A673 (cell line): ENCODE data around the gene OR52E1. TPM values are rescaled to one million over a fixed set of nuclear protein-coding genes. Genes with fewer than 3 reads are reported as not detected.

Source experiments
- Bru-seq: library from RNA; stranded (reverse); fragments of 400-500 nt; gene quantifications from one replicate; lab custom pipeline; 2021; lab: Mats Ljungman, UMichigan
- BruChase-seq, 2 experiments: library from RNA; stranded (reverse); fragments of 400-500 nt; gene quantifications; one replicate each; lab custom pipeline; 2021; lab: Mats Ljungman, UMichigan
- BruUV-seq: library from RNA; stranded (reverse); fragments of 400-500 nt; replicated peaks from 2 replicates; lab custom pipeline; 2021; lab: Mats Ljungman, UMichigan
- CTCF ChIA-PET: fragments of 300-600 bp; sonication (Branson Sonifier 250); formaldehyde crosslinking; loops from one replicate; lab custom pipeline; 2022; ENCODE audit warnings: antibody characterized with exemption; lab: Charles Lee
- POLR2A ChIA-PET: fragments of 300-600 bp; sonication (Branson Sonifier 250); formaldehyde crosslinking; loops from one replicate; lab custom pipeline; 2022; ENCODE audit warnings: antibody characterized with exemption; ENCODE audit not compliant: low non-redundant PET; lab: Charles Lee
- DNase-seq: peaks from one replicate; pipeline ENCODE4 v3.0.0-alpha.2; 2015; ENCODE audit warnings: low spot score
- H3K27ac ChIP-seq: fragments of 200-600 bp; sonication (generic); 2 replicates; pipeline ENCODE4 v1.5.1; 2016; ENCODE audit warnings: mixed run types, low read depth, mild to moderate bottlenecking, mixed read lengths, antibody characterized with exemption, low read length; ENCODE audit not compliant: poor library complexity, severe bottlenecking
- H3K27me3 ChIP-seq: fragments of 200-600 bp; sonication (generic); replicated peaks from 2 replicates; pipeline ENCODE4 v1.6.1; 2017; ENCODE audit warnings: mixed run types, low read depth, mild to moderate bottlenecking, mixed read lengths, antibody characterized with exemption, low read length; ENCODE audit not compliant: insufficient read depth, poor library complexity
- H3K36me3 ChIP-seq: fragments of 200-600 bp; sonication (generic); 2 replicates; pipeline ENCODE4 v1.6.1; 2016; ENCODE audit warnings: mixed run types, mild to moderate bottlenecking, mixed read lengths, antibody characterized with exemption, low read length; ENCODE audit not compliant: insufficient read depth, poor library complexity, severe bottlenecking
- H3K4me1 ChIP-seq: fragments of 200-600 bp; sonication (generic); 2 replicates; pipeline ENCODE4 v1.6.1; 2017; ENCODE audit warnings: mixed run types, mild to moderate bottlenecking, mixed read lengths, antibody characterized with exemption, low read length; ENCODE audit not compliant: insufficient read depth, poor library complexity, severe bottlenecking
- H3K4me3 ChIP-seq: fragments of 200-600 bp; sonication (generic); 2 replicates; pipeline ENCODE4 v1.5.1; 2016; ENCODE audit warnings: low read depth, mixed run types, mild to moderate bottlenecking, mixed read lengths, low read length; ENCODE audit not compliant: poor library complexity, severe bottlenecking
- H3K9me3 ChIP-seq: fragments of 200-600 bp; sonication (generic); 2 replicates; pipeline ENCODE4 v1.6.1; 2016; ENCODE audit warnings: mixed run types, low read depth, mild to moderate bottlenecking, mixed read lengths, antibody characterized with exemption, low read length; ENCODE audit not compliant: poor library complexity, severe bottlenecking
- EZH2 ChIP-seq: fragments of 200-600 bp; sonication (generic); IDR thresholded peaks from 2 replicates; pipeline ENCODE4 v1.6.1; 2017; ENCODE audit warnings: borderline replicate concordance, low read depth, mild to moderate bottlenecking, mixed read lengths, antibody characterized with exemption, low read length; ENCODE audit not compliant: poor library complexity, severe bottlenecking
- intact Hi-C: fragments of 100-400 bp; cut with micrococcal nuclease; formaldehyde crosslinking; loops from one replicate; pipeline ENCODE4 v1.10.0; 2022; ENCODE audit not compliant: unreplicated experiment
- long read RNA-seq: library from polyadenylated mRNA; stranded (forward); transcript quantifications from one replicate; pipeline ENCODE4 v2.0.0, GENCODE V29; 2022
- total RNA-seq: library from RNA; stranded (reverse); gene quantifications from 2 replicates; pipeline ENCODE4 v1.2.3, GENCODE V29; 2021
- TF ChIP-seq, protein P1 (sequence below): fragments of 300-800, 200-600 bp; sonication (generic); conservative IDR thresholded peaks from 2 replicates; pipeline ENCODE4 v1.5.1; 2017; ENCODE audit warnings: low read depth, mild to moderate bottlenecking, antibody characterized with exemption, low read length, moderate library complexity, mixed read lengths

Gene OR52E1
- total RNA-seq = not detected in 2 replicates
- Bru-seq, nascent RNA = not detected
- not detected for BruChase-seq, experiment 1, labeled RNA remaining after a 2-hour chase
- BruChase-seq, experiment 2, labeled RNA remaining after a 6-hour chase = not detected
- long read RNA-seq = 0 reads

- H3K4me3 ChIP-seq = no peak within 1 kb of the TSS
- no TSS peak for BruUV-seq
- H3K4me1 ChIP-seq = no peaks in the 10 kb centered on the region
- H3K27ac ChIP-seq = no peak within 1 kb of the TSS
- CTCF ChIA-PET = no interaction called here
- POLR2A ChIA-PET = no interaction called here
- intact Hi-C loops = no loop called here
- DNase-seq = no peak
- H3K9me3 ChIP-seq = no peaks in the 10 kb centered on the region
- TF ChIP-seq, protein P1, sequence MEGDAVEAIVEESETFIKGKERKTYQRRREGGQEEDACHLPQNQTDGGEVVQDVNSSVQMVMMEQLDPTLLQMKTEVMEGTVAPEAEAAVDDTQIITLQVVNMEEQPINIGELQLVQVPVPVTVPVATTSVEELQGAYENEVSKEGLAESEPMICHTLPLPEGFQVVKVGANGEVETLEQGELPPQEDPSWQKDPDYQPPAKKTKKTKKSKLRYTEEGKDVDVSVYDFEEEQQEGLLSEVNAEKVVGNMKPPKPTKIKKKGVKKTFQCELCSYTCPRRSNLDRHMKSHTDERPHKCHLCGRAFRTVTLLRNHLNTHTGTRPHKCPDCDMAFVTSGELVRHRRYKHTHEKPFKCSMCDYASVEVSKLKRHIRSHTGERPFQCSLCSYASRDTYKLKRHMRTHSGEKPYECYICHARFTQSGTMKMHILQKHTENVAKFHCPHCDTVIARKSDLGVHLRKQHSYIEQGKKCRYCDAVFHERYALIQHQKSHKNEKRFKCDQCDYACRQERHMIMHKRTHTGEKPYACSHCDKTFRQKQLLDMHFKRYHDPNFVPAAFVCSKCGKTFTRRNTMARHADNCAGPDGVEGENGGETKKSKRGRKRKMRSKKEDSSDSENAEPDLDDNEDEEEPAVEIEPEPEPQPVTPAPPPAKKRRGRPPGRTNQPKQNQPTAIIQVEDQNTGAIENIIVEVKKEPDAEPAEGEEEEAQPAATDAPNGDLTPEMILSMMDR = no peak
- no peak for TF ChIP-seq EZH2
- no peaks in the 10 kb centered on the region for H3K36me3 ChIP-seq
- H3K27me3 ChIP-seq = no peaks in the 10 kb centered on the region
Observed at GRCh38 chr11:5069272-5069671, at the start of gene OR52E1. Gene OR52E1, plus strand, starts transcription at chr11:5069572.

DNA sequence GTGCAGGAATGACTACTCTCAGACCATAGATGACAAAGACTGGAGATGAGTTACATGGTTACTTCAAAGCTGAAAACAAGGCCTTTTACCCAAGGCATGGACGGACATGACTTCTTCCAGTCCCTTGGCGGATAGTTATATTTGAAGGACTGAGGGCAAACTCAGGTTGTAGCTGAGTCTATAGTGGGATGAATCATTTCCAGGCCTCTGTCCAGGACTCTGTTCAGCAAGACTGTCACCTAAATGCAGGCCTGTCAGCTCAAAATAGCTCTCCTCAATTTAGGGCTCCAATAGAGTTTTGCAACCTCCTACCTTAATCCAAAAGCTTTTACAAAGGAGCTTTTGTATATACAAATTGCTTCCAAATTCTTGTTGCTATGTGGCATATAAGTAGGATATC, 47.4 kb upstream of the OR52E1 start:
- H3K27me3 ChIP-seq = no peaks in the 10 kb centered on the region
- DNase-seq = no peak
- no peaks in the 10 kb centered on the region for H3K9me3 ChIP-seq
- H3K36me3 ChIP-seq = no peaks in the 10 kb centered on the region
- no peaks in the 10 kb centered on the region for H3K4me1 ChIP-seq
- intact Hi-C loops = no loop called here
- TF ChIP-seq EZH2 = no peak
- TF ChIP-seq, protein P1 = no peak
- H3K4me3 ChIP-seq = no peak overlapping the region
- CTCF ChIA-PET = no interaction called here
- POLR2A ChIA-PET = no interaction called here
- BruUV-seq = no TSS peak
- no peak overlapping the region for H3K27ac ChIP-seq

- CTCF ChIA-PET = no interaction called here
- no peak for DNase-seq
- H3K27me3 ChIP-seq = no peaks in the 10 kb centered on the region
- H3K4me3 ChIP-seq = no peak overlapping the region
- BruUV-seq = no TSS peak
- no peaks in the 10 kb centered on the region for H3K36me3 ChIP-seq
- no peaks in the 10 kb centered on the region for H3K9me3 ChIP-seq
- POLR2A ChIA-PET = no interaction called here
- TF ChIP-seq, protein P1 = no peak
- TF ChIP-seq EZH2 = no peak
- no peak overlapping the region for H3K27ac ChIP-seq
- intact Hi-C loops = no loop called here
- H3K4me1 ChIP-seq = no peaks in the 10 kb centered on the region
Observed at GRCh38 chr11:5036669-5037068, 32.7 kb upstream of the OR52E1 start.
